Stomach (tissue), 9 donors: ENCODE data around the gene CDC42EP5. TPM values are rescaled to one million over a fixed set of nuclear protein-coding genes. Genes with fewer than 3 reads are reported as not detected.

Experiments
- DNase-seq, 2 donors: peaks; one replicate each; pipeline versions ENCODE4 v3.0.0 to v3.0.0-alpha.2; 2013 to 2019
- H3K27ac ChIP-seq, 5 donors: fragments of 200-600 bp in 4 of 5; sonication (generic) in 4 of 5; one replicate each; pipeline ENCODE4 v1.5.1; 2013 to 2019; ENCODE audit warnings: mild to moderate bottlenecking in 1 of 5, moderate library complexity in 1 of 5
- H3K27me3 ChIP-seq, 3 donors: fragments of 200-600 bp; sonication (generic); one replicate each; pipeline ENCODE4 v1.5.1; 2017 to 2019; ENCODE audit warnings: mixed run types in 1 of 3
- H3K36me3 ChIP-seq, 4 donors: fragments of 200-600 bp; sonication (generic); 1 replicate in 3 of 4; 2 replicates in 1 of 4; pipeline ENCODE4 v1.5.1; 2016 to 2019
- H3K4me1 ChIP-seq, 4 donors: fragments of 200-600 bp; sonication (generic); one replicate each; pipeline ENCODE4 v1.5.1; 2016 to 2019
- H3K4me3 ChIP-seq, 4 donors: fragments of 200-600 bp; sonication (generic) in 3 of 4; one replicate each; pipeline ENCODE4 v1.5.1; 2016 to 2019; ENCODE audit warnings: mild to moderate bottlenecking in 1 of 4
- H3K9me3 ChIP-seq, 4 donors: fragments of 200-600 bp; sonication (generic); one replicate each; pipeline ENCODE4 v1.5.1; 2016 to 2019
- CTCF ChIP-seq, 7 experiments: fragments of 450-650 bp in 4 of 7; fragments of 200-600 bp in 3 of 7; sonication (generic) in 3 of 7; IDR thresholded peaks; one replicate each; pipeline ENCODE4 v1.5.1; 2016 to 2019; ENCODE audit warnings: antibody characterized with exemption in 7 of 7, control low read depth in 2 of 7, mild to moderate bottlenecking in 1 of 7
- EP300 ChIP-seq: sonication (generic); formaldehyde crosslinking; IDR thresholded peaks from one replicate; pipeline ENCODE4 v1.6.1; 2017; ENCODE audit warnings: antibody characterized with exemption
- POLR2A ChIP-seq, 4 donors: fragments of 450-650 bp; IDR thresholded peaks; one replicate each; pipeline ENCODE4 v1.6.1; 2016; ENCODE audit warnings: antibody characterized with exemption in 4 of 4, control low read depth in 2 of 4, mild to moderate bottlenecking in 1 of 4, moderate library complexity in 1 of 4
- POLR2AphosphoS5 ChIP-seq, 3 donors: sonication (generic); formaldehyde crosslinking; IDR thresholded peaks; one replicate each; pipeline ENCODE4 v1.6.1; 2016; ENCODE audit warnings: antibody characterized with exemption in 3 of 3
- WGBS, 5 donors: extraction: QIAGEN DNeasy Blood & Tissue Kit in 3 of 5; methylation state at CpG; one replicate each; pipeline versions ENCODE4 v1.1.5 to v1.1.7; 2013 to 2018; 5-methylcytosine and 5-hydroxymethylcytosine counted together
- intact Hi-C: fragments of 100-400 bp; cut with DNase I; formaldehyde crosslinking; loops from one replicate; pipeline ENCODE4 v1.15.1; 2023; ENCODE audit warnings: low total_unique reads
- polyA plus RNA-seq, 3 donors: library from polyadenylated mRNA; stranded (reverse); fragments of 200-250 nt; gene quantifications; one replicate each; pipeline ENCODE4 v1.2.3, GENCODE V29; 2013
- total RNA-seq, 5 donors: library from RNA; depleted of rRNA; stranded (reverse); fragments of >200 nt; gene quantifications; one replicate each; pipeline versions ENCODE4 v1.1.0 to v1.2.3, GENCODE V29; 2014 to 2016
- donor health status: healthy with polysubstance abuse.
- donor health status: Bipolar disorder and iron deficiency.
- donor health status: healthy.

CDC42EP5 gene
- total and polyA plus RNA-seq, 8 donors = 0.89 to 699 (median 29.7) TPM; not detected in 1

GRCh38 chr19:54434873-54435214, 38.3 kb downstream of the CDC42EP5 start:
- DNase-seq = no peak
- WGBS, 5 donors = 21 to 45% (median 37%) methylated on average over 9 to 11 of the region's 11 CpGs
- H3K27me3 ChIP-seq = peaks cover 0 to 31% (median 18%) of the 10 kb centered on the region in 3 donors
- no peaks in the 10 kb centered on the region for H3K9me3 ChIP-seq
- H3K4me3 ChIP-seq = no peak overlapping the region
- intact Hi-C loops = no loop called here
- no peak for TF ChIP-seq EP300
- TF ChIP-seq POLR2A (IDR thresholded peaks at IDR 0.05) = no peak
- TF ChIP-seq CTCF (IDR thresholded peaks at IDR 0.05) = no peak
- TF ChIP-seq POLR2AphosphoS5 (IDR thresholded peaks at IDR 0.05) = no peak
- H3K4me1 ChIP-seq = peaks cover 29 to 57% (median 48%) of the 10 kb centered on the region in 4 donors
- H3K27ac ChIP-seq = no peak overlapping the region
- H3K36me3 ChIP-seq = no peaks in the 10 kb centered on the region

GRCh38 chr19:54434112-54434872, 38.8 kb downstream of the CDC42EP5 start:
- 37 to 42% (median 41%) methylated on average over 23 of the region's 23 CpGs for WGBS, 5 donors
- TF ChIP-seq POLR2AphosphoS5 (IDR thresholded peaks at IDR 0.05) (no peak), CTCF (IDR thresholded peaks at IDR 0.05) (no peak), POLR2A (IDR thresholded peaks at IDR 0.05) (no peak), EP300 (no peak)
- intact Hi-C loops = no loop called here
- Histone ChIP-seq H3K27ac (no peak overlapping the region), H3K27me3 (peaks cover 0 to 37% (median 24%) of the 10 kb centered on the region in 3 donors), H3K36me3 (no peaks in the 10 kb centered on the region), H3K4me1 (peaks cover 29 to 57% (median 46%) of the 10 kb centered on the region in 4 donors), H3K9me3 (no peaks in the 10 kb centered on the region), H3K4me3 (no peak overlapping the region)
- no peak for DNase-seq

GRCh38 chr19:54433697-54434096, 39.4 kb downstream of the CDC42EP5 start:
- 73 to 92% (median 84%) methylated on average over 5 of the region's 5 CpGs for WGBS, 5 donors
- Histone ChIP-seq H3K27me3 (peaks cover 0 to 43% (median 30%) of the 10 kb centered on the region in 3 donors), H3K27ac (no peak overlapping the region), H3K4me3 (no peak overlapping the region), H3K36me3 (no peaks in the 10 kb centered on the region), H3K4me1 (peaks cover 29 to 53% (median 42%) of the 10 kb centered on the region in 4 donors), H3K9me3 (no peaks in the 10 kb centered on the region)
- intact Hi-C loops = no loop called here
- no peak for TF ChIP-seq EP300
- no peak for DNase-seq

GRCh38 chr19:54432144-54432738, 40.9 kb downstream of the CDC42EP5 start:
- Histone ChIP-seq H3K9me3 (no peaks in the 10 kb centered on the region), H3K4me1 (peaks cover 29 to 53% (median 41%) of the 10 kb centered on the region in 4 donors), H3K27me3 (peaks cover 0 to 57% (median 32%) of the 10 kb centered on the region in 3 donors), H3K4me3 (no peak overlapping the region), H3K27ac (no peak overlapping the region), H3K36me3 (no peaks in the 10 kb centered on the region)
- no peak for DNase-seq
- no peak for TF ChIP-seq POLR2AphosphoS5 (IDR thresholded peaks at IDR 0.05)
- TF ChIP-seq POLR2A (IDR thresholded peaks at IDR 0.05) = no peak
- no peak for TF ChIP-seq EP300
- no peak for TF ChIP-seq CTCF (IDR thresholded peaks at IDR 0.05)
- intact Hi-C loops = no loop called here
- whole genome bisulfite sequencing, 5 donors = 61 to 70% (median 63%) methylated on average over 10 of the region's 10 CpGs
